ENCODE data around the gene IGF1R. TPM values are rescaled to one million over a fixed set of nuclear protein-coding genes. Genes with fewer than 3 reads are reported as not detected.
"Not testable (repeated sequence)": the region's sequence is repeated elsewhere in the genome, so short reads cannot be mapped to it uniquely, and the experiment has no call there.

IGF1R gene
- total RNA-seq, 2 experiments from 2014 or later = 26.3 to 43.7 TPM

DNA sequence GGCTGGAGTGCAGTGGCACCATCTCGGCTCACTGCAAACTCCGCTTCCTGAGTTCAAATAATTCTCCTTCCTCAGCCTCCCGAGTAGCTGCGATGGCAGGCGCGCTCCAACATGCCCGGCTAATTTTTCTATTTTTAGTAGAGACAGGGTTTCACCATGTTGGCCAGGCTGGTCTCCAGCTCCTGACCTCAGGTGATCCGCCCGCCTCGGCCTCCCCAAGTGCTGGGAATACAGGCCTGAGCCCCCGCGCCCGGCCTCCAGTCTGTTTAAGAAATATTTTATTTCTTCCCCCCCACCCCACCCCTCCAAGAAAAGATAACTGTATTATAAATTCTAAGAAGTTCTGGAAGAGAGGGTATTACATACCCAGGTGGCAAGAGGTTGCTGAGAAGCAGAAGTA, 29.8 kb upstream of the IGF1R start:
- H3K9me3 Mint-ChIP-seq (ENCODE audit: low read depth); H3K4me1 Mint-ChIP-seq; intact Hi-C loops (cut with DNase I, micrococcal nuclease); ATAC-seq; H3K27me3 Mint-ChIP-seq; H3K27ac Mint-ChIP-seq; H3K4me3 Mint-ChIP-seq; POLR2A ChIA-PET; DNase-seq; H3K36me3 Mint-ChIP-seq (ENCODE audit: low read depth); CTCF ChIA-PET: not testable (repeated sequence)

DNA sequence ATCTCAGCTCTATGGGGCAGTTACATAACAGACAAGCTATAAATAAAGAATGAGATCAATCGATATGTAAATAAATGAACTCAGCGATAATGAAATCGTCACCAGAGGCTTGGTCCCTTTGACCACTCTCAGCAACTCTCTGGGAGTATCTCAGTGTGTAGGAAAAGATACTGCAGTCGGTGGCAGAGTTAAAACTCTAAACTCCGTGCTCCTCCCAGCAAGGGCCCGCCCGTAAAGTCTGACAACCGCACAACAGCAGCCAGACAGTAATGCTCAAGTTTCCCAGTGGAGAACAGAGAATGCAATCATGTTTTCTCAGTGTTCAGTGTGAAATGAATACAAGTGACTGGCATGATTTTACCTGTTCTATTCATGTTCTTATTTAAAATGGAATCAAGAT, 28.3 kb upstream of the IGF1R start:
- H3K4me1 Mint-ChIP-seq = no peaks in the 10 kb centered on the region
- H3K4me3 Mint-ChIP-seq = no peak overlapping the region
- no peak for ATAC-seq
- no peaks in the 10 kb centered on the region for H3K36me3 Mint-ChIP-seq (ENCODE audit: low read depth)
- CTCF ChIA-PET = interaction anchor here (1.1 kb wide), 1 partner anchor 26 kb away, joined by 3 read pairs; no protein-coding TSS in a partner anchor
- intact Hi-C loops (cut with DNase I, micrococcal nuclease) = no loop called here
- DNase-seq = no peak
- no peaks in the 10 kb centered on the region for H3K9me3 Mint-ChIP-seq (ENCODE audit: low read depth)
- H3K27ac Mint-ChIP-seq = no peak overlapping the region
- POLR2A ChIA-PET = no interaction called here
- peaks cover 3% of the 10 kb centered on the region for H3K27me3 Mint-ChIP-seq

DNA sequence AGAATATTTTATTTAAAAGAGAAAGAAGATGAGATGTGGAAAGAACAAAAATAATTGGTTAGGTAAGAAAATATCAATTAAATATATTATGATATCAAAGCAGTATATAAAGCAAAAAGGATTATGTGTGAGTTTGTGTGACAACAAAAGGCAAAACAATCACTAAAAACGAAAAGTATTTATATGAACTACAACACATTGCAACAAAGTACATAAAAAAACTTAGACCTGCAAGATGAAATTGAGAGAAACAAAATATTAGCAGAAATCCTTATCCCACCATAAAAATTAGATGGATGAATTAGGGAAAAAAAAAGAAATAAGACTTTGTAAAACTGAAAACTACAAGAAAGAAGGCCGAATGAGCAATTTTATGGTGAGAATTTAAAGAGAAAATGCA, 27.3 kb upstream of the IGF1R start:
- ChIA-PET CTCF (interaction anchor here (0.7 kb wide), 1 partner anchor 123 kb away, joined by 3 read pairs; no protein-coding TSS in a partner anchor), POLR2A (no interaction called here)
- Mint-ChIP-seq H3K4me1 (no peaks in the 10 kb centered on the region), H3K27me3 (peaks cover 3% of the 10 kb centered on the region), H3K27ac (no peak overlapping the region), H3K4me3 (no peak overlapping the region), H3K9me3 (ENCODE audit: low read depth) (no peaks in the 10 kb centered on the region), H3K36me3 (ENCODE audit: low read depth) (no peaks in the 10 kb centered on the region)
- ATAC-seq (no peak), DNase-seq (no peak)
- intact Hi-C loops (cut with DNase I, micrococcal nuclease) = no loop called here

DNA sequence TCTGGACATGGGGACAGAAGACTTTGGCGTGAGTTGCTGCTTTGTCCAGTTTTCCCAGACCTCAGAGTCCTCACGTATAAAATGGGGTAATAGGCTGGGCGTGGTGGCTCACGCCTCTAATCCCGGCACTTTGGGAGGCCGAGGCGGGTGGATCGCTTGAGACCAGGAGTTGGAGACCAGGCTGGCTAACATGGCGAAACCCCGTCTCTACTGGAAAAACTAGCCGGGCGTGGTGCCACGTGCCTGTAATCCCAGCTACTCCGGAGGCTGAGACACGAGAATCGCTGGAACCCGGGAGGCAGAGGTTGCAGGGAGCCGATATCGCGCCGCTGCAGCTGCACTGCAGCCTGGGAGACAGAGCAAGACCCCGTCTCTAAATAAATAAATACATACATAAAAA, 22.7 kb upstream of the IGF1R start:
- Mint-ChIP-seq H3K4me3 (no peak overlapping the region), H3K4me1 (no peaks in the 10 kb centered on the region), H3K36me3 (ENCODE audit: low read depth) (no peaks in the 10 kb centered on the region), H3K9me3 (ENCODE audit: low read depth) (no peaks in the 10 kb centered on the region), H3K27me3 (no peaks in the 10 kb centered on the region), H3K27ac (no peak overlapping the region)
- ATAC-seq (no peak), DNase-seq (no peak)
- intact Hi-C loops (cut with DNase I, micrococcal nuclease) = no loop called here
- ChIA-PET POLR2A (no interaction called here), CTCF (no interaction called here)

DNA sequence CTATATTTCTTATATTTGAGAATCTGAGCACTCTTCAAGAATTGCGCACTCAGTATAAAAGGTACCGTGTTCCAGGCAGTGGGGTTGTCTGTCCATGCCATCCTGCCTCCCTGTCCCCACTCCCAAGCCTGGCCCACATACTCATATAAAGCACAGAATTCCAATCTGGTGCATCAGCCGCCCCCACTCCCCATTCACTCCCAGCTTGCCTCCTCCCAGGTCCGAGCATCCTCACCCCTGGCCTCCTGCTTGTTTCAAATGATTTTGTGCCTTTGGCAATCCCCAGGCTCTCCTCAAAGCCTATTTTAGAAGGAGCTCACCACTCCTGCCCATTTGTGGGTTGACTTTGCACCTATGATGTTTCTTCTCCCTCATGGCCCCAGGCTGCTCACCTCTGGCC, 22.2 kb upstream of the IGF1R start:
- POLR2A ChIA-PET = no interaction called here
- intact Hi-C loops (cut with DNase I, micrococcal nuclease) = no loop called here
- Mint-ChIP-seq H3K27ac (no peak overlapping the region), H3K4me1 (no peaks in the 10 kb centered on the region), H3K27me3 (no peaks in the 10 kb centered on the region), H3K36me3 (ENCODE audit: low read depth) (no peaks in the 10 kb centered on the region), H3K4me3 (no peak overlapping the region), H3K9me3 (ENCODE audit: low read depth) (no peaks in the 10 kb centered on the region)
- CTCF ChIA-PET = interaction anchor here (0.7 kb wide), 1 partner anchor 198 kb away, joined by 3 read pairs; no protein-coding TSS in a partner anchor
- ATAC-seq (no peak), DNase-seq (no peak)

DNA sequence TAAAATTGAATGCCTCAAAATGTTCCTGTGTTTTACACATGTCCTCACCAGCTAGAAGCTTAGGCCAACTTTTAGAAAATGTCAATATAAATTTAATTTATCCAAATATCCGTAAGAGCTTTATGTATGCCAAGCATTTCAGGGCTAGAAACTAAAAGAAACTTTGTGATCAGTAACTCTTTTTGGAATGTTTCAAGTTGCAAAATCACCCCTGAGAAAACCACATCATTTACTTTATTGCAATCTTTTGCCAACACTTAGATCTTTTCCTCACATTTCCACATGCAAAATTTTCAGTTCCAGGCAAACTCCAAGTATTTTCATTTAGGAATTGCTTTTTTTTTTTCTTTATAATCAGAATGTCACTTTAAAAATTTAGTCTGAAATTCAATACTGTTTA, 20.1 kb upstream of the IGF1R start:
- Mint-ChIP-seq H3K4me1 (no peaks in the 10 kb centered on the region), H3K27ac (no peak overlapping the region), H3K4me3 (no peak overlapping the region), H3K9me3 (ENCODE audit: low read depth) (no peaks in the 10 kb centered on the region), H3K36me3 (ENCODE audit: low read depth) (no peaks in the 10 kb centered on the region), H3K27me3 (no peaks in the 10 kb centered on the region)
- DNase-seq (no peak), ATAC-seq (no peak)
- intact Hi-C loops (cut with DNase I, micrococcal nuclease) = no loop called here
- POLR2A ChIA-PET = no interaction called here
- CTCF ChIA-PET = interaction anchor here (1.1 to 2.5 kb wide), 2 partner anchors 23 to 109 kb away, joined by 3 to 8 read pairs; no protein-coding TSS in a partner anchor

DNA sequence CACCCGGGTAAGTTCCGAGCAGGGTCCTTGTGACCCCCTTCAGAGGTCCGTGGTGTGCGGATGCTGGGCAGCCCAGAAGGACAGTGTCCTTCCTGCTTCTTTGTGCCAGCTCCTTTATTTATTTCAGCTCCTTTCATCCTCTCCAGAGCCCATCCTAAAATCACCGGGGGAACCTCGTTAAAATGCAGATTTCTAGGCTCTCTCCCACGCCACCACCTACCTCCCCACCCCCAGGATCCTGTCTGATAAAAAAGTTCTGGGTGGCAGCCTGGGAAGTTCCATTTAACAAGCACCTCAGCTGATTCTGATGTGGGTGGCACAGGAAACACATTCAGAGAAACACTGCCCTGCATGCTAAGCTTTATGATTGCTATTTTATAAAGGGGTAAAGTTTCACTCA, 12.5 kb upstream of the IGF1R start:
- H3K27ac Mint-ChIP-seq = no peak overlapping the region
- H3K27me3 Mint-ChIP-seq = no peaks in the 10 kb centered on the region
- DNase-seq = no peak
- intact Hi-C loops (cut with DNase I, micrococcal nuclease) = no loop called here
- no peaks in the 10 kb centered on the region for H3K36me3 Mint-ChIP-seq (ENCODE audit: low read depth)
- ATAC-seq = no peak
- POLR2A ChIA-PET = interaction anchor here (1.2 kb wide), 1 partner anchor 12 kb away, joined by 4 read pairs; no protein-coding TSS in a partner anchor
- H3K9me3 Mint-ChIP-seq (ENCODE audit: low read depth) = no peaks in the 10 kb centered on the region
- CTCF ChIA-PET = interaction anchor here (1.1 to 2.7 kb wide), 3 partner anchors 11 to 118 kb away, joined by 3 to 20 read pairs (median 6); no protein-coding TSS in a partner anchor
- H3K4me1 Mint-ChIP-seq = peaks cover 9% of the 10 kb centered on the region
- H3K4me3 Mint-ChIP-seq = no peak overlapping the region

DNA sequence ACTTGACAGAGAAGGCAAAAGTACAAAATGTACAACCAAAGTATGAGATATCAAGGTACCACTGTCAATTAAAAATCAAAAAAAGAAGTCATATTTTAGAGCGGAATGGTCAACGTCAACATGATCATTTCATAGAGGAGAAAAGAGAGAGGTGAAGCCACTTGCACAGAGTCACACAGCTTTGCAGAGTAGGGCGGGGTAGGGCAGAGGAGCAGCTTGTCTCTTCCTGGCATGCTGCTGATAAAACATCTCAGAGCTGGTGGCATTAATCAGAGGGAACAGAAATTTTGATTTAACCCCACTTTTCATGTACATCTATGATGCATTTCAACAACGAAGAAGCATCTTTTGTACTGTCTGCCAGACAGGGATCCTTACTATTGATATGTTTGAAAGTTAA, 5.2 kb upstream of the IGF1R start:
- ChIA-PET CTCF (interaction anchor here (0.9 to 2.5 kb wide), 2 partner anchors 124 to 433 kb away, joined by 3 to 12 read pairs; no protein-coding TSS in a partner anchor), POLR2A (no interaction called here)
- no peaks in the 10 kb centered on the region for H3K4me1 Mint-ChIP-seq
- ATAC-seq (no peak), DNase-seq (no peak)
- no peak overlapping the region for H3K4me3 Mint-ChIP-seq
- no peaks in the 10 kb centered on the region for H3K9me3 Mint-ChIP-seq (ENCODE audit: low read depth)
- no peak overlapping the region for H3K27ac Mint-ChIP-seq
- no peaks in the 10 kb centered on the region for H3K36me3 Mint-ChIP-seq (ENCODE audit: low read depth)
- peaks cover 8% of the 10 kb centered on the region for H3K27me3 Mint-ChIP-seq
- intact Hi-C loops (cut with DNase I, micrococcal nuclease) = no loop called here

DNA sequence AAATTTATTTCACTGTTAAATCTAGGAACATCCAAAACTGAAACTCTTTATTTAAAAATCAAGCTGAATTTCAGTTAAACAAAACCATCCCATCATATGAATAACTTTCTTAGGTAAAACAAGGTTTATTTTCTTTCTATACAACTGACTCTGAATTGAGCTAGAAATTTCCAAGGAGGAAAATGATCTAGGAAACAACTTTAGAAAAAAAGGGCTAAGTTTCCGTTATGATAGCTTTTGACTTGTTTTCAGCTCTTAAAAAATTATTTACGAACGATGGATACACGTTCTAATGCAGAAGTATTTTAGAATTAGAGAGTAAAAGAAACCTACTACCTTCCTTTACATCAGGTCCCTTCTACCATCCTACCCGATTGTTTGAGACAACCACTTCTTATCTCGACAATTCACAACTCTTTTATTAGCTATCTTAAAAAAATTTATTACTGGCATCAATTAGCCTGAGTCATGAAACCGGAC, 1.8 kb upstream of the IGF1R start:
- intact Hi-C loops (cut with DNase I, micrococcal nuclease) = loop anchor here (1.0 to 5.0 kb wide), 6 partner anchors 46 to 1951 kb away; partner anchors contain the start of gene LRRC28 (in 1 of the 2)
- ChIA-PET CTCF (interaction anchor here (0.6 to 3.0 kb wide), 19 partner anchors 9 to 459 kb away, joined by 3 to 29 read pairs (median 3); no protein-coding TSS in a partner anchor), POLR2A (interaction anchor here (1.5 kb wide), 1 partner anchor 99 kb away, joined by 5 read pairs; no protein-coding TSS in a partner anchor)
- peaks cover 15% of the 10 kb centered on the region for H3K27me3 Mint-ChIP-seq
- H3K9me3 Mint-ChIP-seq (ENCODE audit: low read depth) = no peaks in the 10 kb centered on the region
- peaks cover 8% of the 10 kb centered on the region for H3K4me1 Mint-ChIP-seq
- peak overlapping the region; percentile 77 for H3K4me3 Mint-ChIP-seq
- DNase-seq (no peak), ATAC-seq (no peak)
- H3K27ac Mint-ChIP-seq = peak overlapping the region; percentile 40
- H3K36me3 Mint-ChIP-seq (ENCODE audit: low read depth) = peaks cover 3% of the 10 kb centered on the region

DNA sequence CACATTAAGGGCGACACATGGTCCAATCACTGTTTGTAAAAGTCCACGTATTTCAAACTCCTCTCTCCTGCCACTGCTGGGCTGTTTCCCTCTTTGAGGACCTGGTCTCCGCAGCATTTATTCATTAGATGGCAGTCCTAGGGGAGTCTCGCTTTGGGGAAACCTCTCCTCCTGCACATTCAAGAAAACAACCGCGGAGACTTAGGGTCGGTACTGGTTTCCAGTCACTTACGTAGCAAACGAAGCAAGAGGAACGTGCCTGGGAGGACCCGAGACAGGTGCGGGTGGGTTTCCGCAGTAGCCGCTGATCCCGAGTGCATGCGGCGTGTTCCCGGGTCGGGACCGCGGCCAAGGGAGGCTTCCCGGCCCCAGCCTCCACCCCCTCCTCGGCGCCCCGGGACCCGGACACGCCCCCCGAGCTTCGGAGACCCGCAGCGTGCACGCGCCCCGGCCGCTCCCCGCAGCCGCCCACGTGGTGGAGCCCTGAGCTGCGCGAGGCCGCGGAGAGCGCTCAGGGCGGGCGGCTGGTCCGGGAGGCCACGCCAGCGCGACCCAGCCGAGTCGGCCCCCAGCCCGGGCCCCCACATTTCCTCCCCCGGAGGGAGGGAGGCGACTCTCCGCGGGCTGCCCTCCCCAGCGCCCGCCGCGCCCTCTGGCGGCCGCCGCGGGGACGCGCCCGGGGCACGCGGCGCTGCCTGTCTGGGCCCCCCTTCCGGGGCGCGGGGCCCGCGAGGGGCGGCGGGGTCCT, 1.1 kb upstream of the IGF1R start:
- Mint-ChIP-seq H3K4me1 (peaks cover 14% of the 10 kb centered on the region), H3K27me3 (peaks cover 14% of the 10 kb centered on the region), H3K4me3 (peak overlapping the region; percentile 89), H3K36me3 (ENCODE audit: low read depth) (peaks cover 3% of the 10 kb centered on the region), H3K9me3 (ENCODE audit: low read depth) (no peaks in the 10 kb centered on the region), H3K27ac (peak overlapping the region; percentile 40)
- POLR2A ChIA-PET = interaction anchor here (0.6 to 1.5 kb wide), 2 partner anchors 11 to 100 kb away, joined by 4 to 5 read pairs; no protein-coding TSS in a partner anchor
- DNase-seq = peak; percentile 79
- ATAC-seq = peak; percentile 40
- CTCF ChIA-PET = interaction anchor here (0.6 to 3.0 kb wide), 21 partner anchors 9 to 228 kb away, joined by 3 to 29 read pairs (median 3); no protein-coding TSS in a partner anchor
- intact Hi-C loops (cut with DNase I, micrococcal nuclease) = loop anchor here (1.0 to 5.0 kb wide), 6 partner anchors 47 to 1950 kb away; partner anchors contain the start of gene LRRC28 (in 1 of the 2)

DNA sequence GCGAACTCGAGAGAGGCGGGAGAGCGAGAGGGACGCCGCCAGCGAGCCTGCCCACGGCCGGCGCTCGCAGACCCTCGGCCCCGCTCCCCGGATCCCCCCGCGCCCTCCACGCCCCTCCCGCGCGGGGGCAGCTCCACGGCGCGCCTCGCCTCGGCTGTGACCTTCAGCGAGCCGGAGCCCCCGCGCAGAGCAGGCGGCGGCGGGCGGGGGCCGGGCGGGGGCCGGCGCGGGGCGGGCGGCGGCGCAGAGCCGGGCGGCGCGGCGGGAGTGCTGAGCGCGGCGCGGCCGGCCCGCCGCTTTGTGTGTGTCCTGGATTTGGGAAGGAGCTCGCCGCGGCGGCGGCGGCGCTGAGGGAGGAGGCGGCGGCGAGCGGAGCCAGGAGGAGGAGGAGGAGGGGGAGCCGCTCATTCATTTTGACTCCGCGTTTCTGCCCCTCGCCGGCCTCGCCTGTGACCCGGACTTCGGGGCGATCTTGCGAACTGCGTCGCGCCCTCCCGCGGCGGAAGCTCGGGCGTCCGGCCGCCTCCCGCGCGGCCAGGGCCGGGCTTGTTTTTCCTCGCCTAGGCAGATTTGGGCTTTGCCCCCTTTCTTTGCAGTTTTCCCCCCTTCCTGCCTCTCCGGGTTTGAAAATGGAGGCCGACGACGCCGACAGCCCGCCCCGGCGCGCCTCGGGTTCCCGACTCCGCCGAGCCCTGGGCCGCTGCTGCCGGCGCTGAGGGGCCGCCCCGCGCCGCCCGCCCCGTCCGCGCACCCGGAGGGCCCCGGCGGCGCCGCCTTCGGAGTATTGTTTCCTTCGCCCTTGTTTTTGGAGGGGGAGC, 524 bp downstream of the IGF1R start:
- peak overlapping the region; percentile 91 for H3K27ac Mint-ChIP-seq
- H3K27me3 Mint-ChIP-seq = peaks cover 15% of the 10 kb centered on the region
- CTCF ChIA-PET = interaction anchor here (0.9 to 1.5 kb wide), 4 partner anchors 11 to 130 kb away, joined by 3 to 5 read pairs (median 4); no protein-coding TSS in a partner anchor
- intact Hi-C loops (cut with DNase I, micrococcal nuclease) = loop anchor here (1.0 to 5.0 kb wide), 13 partner anchors 100 to 1948 kb away; partner anchors contain the start of genes ARRDC4 (in 1 of the 2) and LRRC28 (in 1 of the 2)
- H3K9me3 Mint-ChIP-seq (ENCODE audit: low read depth) = no peaks in the 10 kb centered on the region
- ATAC-seq = peak; percentile 8
- peak; percentile 69 for DNase-seq
- peaks cover 3% of the 10 kb centered on the region for H3K36me3 Mint-ChIP-seq (ENCODE audit: low read depth)
- H3K4me1 Mint-ChIP-seq = peaks cover 25% of the 10 kb centered on the region
- POLR2A ChIA-PET = interaction anchor here (0.6 to 0.7 kb wide), 2 partner anchors 202 to 208 kb away, joined by 3 to 4 read pairs; no protein-coding TSS in a partner anchor
- peak overlapping the region; percentile 89 for H3K4me3 Mint-ChIP-seq

Data from activated CD4-positive, alpha-beta T cell treated with anti-CD3 and anti-CD28 coated beads for 36 hours (primary cell).